Ishikawa (cell line): ENCODE data around the gene CHMP4B.

ENCODE experiments used
- CEBPB ChIP-seq: IDR thresholded peaks from 2 replicates; pipeline ENCODE4 v1.6.1; 2012
- CREB1 ChIP-seq: IDR thresholded peaks from 2 replicates; pipeline ENCODE4 v1.6.1; 2012; ENCODE audit warnings: low read depth
- EGR1 ChIP-seq: IDR thresholded peaks from 2 replicates; pipeline ENCODE4 v1.6.1; 2012
- EP300 ChIP-seq: IDR thresholded peaks from 2 replicates; pipeline ENCODE4 v1.6.1; 2012; ENCODE audit warnings: borderline replicate concordance
- FOXM1 ChIP-seq: IDR thresholded peaks from 2 replicates; pipeline ENCODE4 v1.6.1; 2012; ENCODE audit warnings: low read depth, borderline replicate concordance
- NFIC ChIP-seq: IDR thresholded peaks from 2 replicates; pipeline ENCODE4 v1.6.1; 2012
- RAD21 ChIP-seq: IDR thresholded peaks from 2 replicates; pipeline ENCODE4 v1.6.1; 2012; ENCODE audit warnings: low read depth
- TAF1 ChIP-seq: IDR thresholded peaks from 2 replicates; pipeline ENCODE4 v1.6.1; 2012; ENCODE audit warnings: low read depth, mild to moderate bottlenecking
- TCF12 ChIP-seq: IDR thresholded peaks from 2 replicates; pipeline ENCODE4 v1.6.1; 2012; ENCODE audit warnings: low read depth
- TEAD4 ChIP-seq: IDR thresholded peaks from 2 replicates; pipeline ENCODE4 v1.6.1; 2012
- YY1 ChIP-seq: IDR thresholded peaks from 2 replicates; pipeline ENCODE4 v1.6.1; 2012; ENCODE audit warnings: low read depth
- ZBTB7A ChIP-seq: IDR thresholded peaks from 2 replicates; pipeline ENCODE4 v1.6.1; 2012; ENCODE audit warnings: low read depth
- TF ChIP-seq, protein P1 (sequence below): IDR thresholded peaks from 2 replicates; pipeline ENCODE4 v1.6.1; 2012
- TF ChIP-seq, protein P2 (sequence below): IDR thresholded peaks from 2 replicates; pipeline ENCODE4 v1.6.1; 2012; ENCODE audit warnings: low read depth, mild to moderate bottlenecking
- TF ChIP-seq, protein P3 (sequence below): IDR thresholded peaks from 2 replicates; pipeline ENCODE4 v1.6.1; 2012

Gene CHMP4B

DNA sequence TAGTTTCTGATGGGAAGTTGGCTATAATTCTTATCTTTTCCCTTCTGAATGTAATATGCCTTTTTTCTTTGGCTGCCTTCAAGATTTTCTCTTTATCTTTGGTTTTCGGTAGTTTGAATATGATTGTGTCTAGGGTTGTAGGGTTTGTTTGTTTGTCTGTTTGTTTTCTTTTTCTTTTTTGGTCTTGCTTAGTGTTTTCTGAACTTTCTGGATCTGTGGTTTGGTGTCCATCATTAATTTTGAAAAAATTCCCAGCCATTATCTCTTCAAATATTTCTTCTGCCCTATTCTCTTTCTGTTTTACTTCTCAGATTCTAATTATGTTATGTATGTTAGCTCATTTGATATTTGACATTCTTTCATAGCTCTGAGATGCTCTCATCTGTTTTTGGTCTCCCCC is 79.4 kb downstream of the CHMP4B start:
- TF ChIP-seq CREB1, result no peak
- TF ChIP-seq TCF12, result no peak
- TF ChIP-seq, protein P1, sequence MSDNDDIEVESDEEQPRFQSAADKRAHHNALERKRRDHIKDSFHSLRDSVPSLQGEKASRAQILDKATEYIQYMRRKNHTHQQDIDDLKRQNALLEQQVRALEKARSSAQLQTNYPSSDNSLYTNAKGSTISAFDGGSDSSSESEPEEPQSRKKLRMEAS, result no peak
- no peak for TF ChIP-seq EGR1
- TF ChIP-seq EP300, result no peak
- TF ChIP-seq, protein P2, sequence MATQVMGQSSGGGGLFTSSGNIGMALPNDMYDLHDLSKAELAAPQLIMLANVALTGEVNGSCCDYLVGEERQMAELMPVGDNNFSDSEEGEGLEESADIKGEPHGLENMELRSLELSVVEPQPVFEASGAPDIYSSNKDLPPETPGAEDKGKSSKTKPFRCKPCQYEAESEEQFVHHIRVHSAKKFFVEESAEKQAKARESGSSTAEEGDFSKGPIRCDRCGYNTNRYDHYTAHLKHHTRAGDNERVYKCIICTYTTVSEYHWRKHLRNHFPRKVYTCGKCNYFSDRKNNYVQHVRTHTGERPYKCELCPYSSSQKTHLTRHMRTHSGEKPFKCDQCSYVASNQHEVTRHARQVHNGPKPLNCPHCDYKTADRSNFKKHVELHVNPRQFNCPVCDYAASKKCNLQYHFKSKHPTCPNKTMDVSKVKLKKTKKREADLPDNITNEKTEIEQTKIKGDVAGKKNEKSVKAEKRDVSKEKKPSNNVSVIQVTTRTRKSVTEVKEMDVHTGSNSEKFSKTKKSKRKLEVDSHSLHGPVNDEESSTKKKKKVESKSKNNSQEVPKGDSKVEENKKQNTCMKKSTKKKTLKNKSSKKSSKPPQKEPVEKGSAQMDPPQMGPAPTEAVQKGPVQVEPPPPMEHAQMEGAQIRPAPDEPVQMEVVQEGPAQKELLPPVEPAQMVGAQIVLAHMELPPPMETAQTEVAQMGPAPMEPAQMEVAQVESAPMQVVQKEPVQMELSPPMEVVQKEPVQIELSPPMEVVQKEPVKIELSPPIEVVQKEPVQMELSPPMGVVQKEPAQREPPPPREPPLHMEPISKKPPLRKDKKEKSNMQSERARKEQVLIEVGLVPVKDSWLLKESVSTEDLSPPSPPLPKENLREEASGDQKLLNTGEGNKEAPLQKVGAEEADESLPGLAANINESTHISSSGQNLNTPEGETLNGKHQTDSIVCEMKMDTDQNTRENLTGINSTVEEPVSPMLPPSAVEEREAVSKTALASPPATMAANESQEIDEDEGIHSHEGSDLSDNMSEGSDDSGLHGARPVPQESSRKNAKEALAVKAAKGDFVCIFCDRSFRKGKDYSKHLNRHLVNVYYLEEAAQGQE, result no peak
- no peak for TF ChIP-seq TEAD4
- TF ChIP-seq ZBTB7A, result no peak

DNA sequence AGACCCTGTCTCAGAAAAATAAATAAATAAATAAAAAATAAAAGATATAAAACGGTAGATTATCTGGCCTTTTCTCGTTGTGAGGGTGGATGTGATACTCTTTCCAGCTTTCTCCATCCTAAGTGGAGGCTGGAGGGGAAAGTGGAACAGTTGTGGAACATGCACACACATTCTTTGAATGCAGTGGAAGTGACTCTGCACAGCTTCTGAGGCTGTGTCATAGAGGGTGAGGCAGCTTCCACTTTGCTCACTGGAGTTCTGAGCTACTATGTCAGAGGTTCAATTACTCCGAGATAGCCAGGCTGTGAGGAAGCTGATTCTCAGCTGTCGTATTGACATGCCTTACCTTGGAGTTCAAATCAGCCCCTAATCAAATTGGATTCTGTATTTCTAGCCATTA is 82.2 kb downstream of the CHMP4B start:
- TF ChIP-seq ZBTB7A (no peak), RAD21 (no peak), NFIC (no peak), TEAD4 (no peak), TCF12 (no peak), EP300 (no peak), FOXM1 (no peak), CREB1 (no peak)
- TF ChIP-seq, protein P2, result no peak
- TF ChIP-seq, protein P1, result no peak

DNA sequence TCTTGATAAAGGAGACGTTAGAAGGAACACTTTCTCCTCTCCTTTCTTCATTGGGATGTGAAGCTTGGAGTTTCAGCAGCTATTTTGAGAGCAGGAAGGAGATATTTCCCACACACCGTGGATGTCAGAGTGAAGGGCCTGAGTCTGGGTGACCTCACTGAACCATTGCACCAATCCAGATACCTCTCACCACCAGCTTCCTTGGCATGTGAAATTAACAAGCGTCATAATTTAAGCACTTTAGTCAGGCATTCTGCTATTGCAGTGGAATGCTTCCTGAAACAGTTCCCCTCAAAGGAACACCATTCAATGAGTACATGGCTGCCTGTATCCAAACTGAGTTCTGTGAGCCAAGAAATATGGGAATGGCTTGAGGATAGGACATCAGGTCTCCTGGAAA is 83.7 kb downstream of the CHMP4B start:
- no peak for TF ChIP-seq TEAD4
- TF ChIP-seq CREB1, result no peak
- TF ChIP-seq, protein P2, result no peak
- no peak for TF ChIP-seq RAD21
- no peak for TF ChIP-seq ZBTB7A
- TF ChIP-seq NFIC, result no peak
- no peak for TF ChIP-seq YY1
- TF ChIP-seq TCF12, result no peak

DNA sequence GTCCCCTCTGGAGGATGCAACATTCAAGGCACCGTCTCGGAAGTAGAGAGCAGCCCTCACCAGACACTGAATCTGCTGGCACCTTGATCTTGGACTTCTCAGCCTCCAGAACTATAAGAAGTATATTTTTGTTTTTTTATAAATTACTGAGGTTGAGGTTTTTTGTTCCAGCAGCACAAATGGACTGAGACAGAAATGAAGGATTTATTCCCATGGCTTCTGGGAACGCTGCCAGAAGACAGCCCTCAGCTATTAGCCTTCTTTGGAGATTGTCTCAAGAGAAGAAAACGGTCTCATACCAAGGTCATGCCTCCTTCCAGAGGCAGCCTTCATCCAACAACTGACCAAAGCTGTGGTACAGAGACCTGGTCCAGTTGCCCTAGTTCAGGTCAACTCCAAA is 85.4 kb downstream of the CHMP4B start:
- TF ChIP-seq NFIC (peak; percentile 75), RAD21 (no peak), TAF1 (no peak), FOXM1 (0 out of 2 replicates have a peak, but pooled peaks have one; percentile 21), EGR1 (no peak)
- TF ChIP-seq, protein P3, sequence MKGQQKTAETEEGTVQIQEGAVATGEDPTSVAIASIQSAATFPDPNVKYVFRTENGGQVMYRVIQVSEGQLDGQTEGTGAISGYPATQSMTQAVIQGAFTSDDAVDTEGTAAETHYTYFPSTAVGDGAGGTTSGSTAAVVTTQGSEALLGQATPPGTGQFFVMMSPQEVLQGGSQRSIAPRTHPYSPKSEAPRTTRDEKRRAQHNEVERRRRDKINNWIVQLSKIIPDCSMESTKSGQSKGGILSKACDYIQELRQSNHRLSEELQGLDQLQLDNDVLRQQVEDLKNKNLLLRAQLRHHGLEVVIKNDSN, result no peak
- TF ChIP-seq, protein P1, result no peak

DNA sequence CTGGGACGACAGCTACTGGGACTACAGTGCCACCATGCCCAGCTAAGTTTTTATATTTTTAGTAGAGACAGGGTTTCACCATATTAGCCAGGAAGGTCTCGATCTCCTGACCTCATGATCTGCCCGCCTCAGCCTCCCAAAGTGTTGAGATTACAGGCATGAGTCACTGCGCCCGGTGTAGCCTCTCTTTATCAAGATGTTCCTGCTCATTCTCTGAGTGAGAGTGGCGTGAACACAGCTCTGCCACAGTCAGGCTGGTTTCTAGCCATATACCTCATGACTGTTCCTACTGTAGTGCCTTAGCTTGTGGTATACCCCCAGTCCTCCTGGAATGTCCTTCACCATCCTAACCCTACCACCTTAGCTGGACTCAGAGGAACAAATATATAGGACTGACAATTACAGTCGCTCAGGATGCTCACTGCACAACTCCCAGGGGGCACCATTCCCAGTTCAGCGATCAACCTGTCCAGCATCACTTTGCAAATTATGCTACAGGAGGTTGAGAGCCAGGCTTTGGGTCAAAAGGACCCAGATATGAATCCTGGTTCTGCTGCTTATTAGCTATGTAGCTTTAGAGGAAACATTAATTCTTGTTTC is 86.3 kb downstream of the CHMP4B start:
- TF ChIP-seq EP300 (no peak), NFIC (no peak), CREB1 (no peak), TAF1 (no peak), TEAD4 (no peak), ZBTB7A (no peak), RAD21 (no peak), EGR1 (no peak), CEBPB (no peak), TCF12 (no peak), YY1 (no peak), FOXM1 (no peak)
- TF ChIP-seq, protein P1, result no peak
- TF ChIP-seq, protein P3, result no peak
- TF ChIP-seq, protein P2, result no peak
